ENCODE results near the gene MPP3.

- TF ChIP-seq POLR2AphosphoS5 (IDR thresholded peaks at IDR 0.05) (no peak), CTCF (IDR thresholded peaks at IDR 0.05) (no peak), POLR2A (IDR thresholded peaks at IDR 0.05) (no peak)
Observed at GRCh38 chr17:43810823-43811222, 22.1 kb downstream of the MPP3 start.
